HEK293T (cell line): ENCODE measurements around the gene RNF222.

Experiments used
- SUZ12 ChIP-seq: fragments of 450-650 bp; IDR thresholded peaks from 2 replicates; pipeline ENCODE4 v1.6.1; 2016; ENCODE audit warnings: mild to moderate bottlenecking
- ZNF384 ChIP-seq: fragments of 450-650 bp; IDR thresholded peaks from 2 replicates; pipeline ENCODE4 v1.6.1; 2016

DNA sequence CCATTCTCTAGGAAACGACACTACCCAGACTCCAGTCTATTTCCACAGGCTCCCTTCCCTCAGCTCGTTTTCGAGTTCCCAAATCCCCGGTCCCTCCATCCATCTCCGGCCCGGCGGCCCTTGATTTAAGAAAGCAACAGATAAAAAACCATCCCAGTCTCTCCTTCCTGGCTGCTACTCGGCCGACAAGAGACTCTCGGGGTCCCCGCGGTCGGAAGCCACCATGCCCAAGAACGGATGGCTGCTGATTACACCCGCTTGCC is 14.8 kb downstream of the RNF222 start:
- TF ChIP-seq ZNF384 (no peak), SUZ12 (no peak)
